ENCODE data around the gene MAP2K5.

MAP2K5 gene

GRCh38 chr15:67821784-67822440 is 279.4 kb downstream of the MAP2K5 start:
- no peak for TF ChIP-seq EZH2 (optimal IDR thresholded peaks at IDR 0.05; ENCODE audit: low read depth, low read length)
- Histone ChIP-seq H3K27me3 (replicated peaks; ENCODE audit: insufficient read depth, low read length) (peaks cover 36% of the 10 kb centered on the region), H2AFZ (ENCODE audit: low read length) (no peak overlapping the region), H3K27ac (ENCODE audit: low read length) (no peak overlapping the region), H3K4me3 (ENCODE audit: low read length) (no peak overlapping the region), H3K4me2 (ENCODE audit: low read depth, low read length) (no peak overlapping the region), H3K9ac (ENCODE audit: low read length) (no peak overlapping the region), H3K9me2 (replicated peaks; ENCODE audit: insufficient read depth, low read length) (no peaks in the 10 kb centered on the region), H4K20me1 (ENCODE audit: insufficient read depth, low read length) (no peaks in the 10 kb centered on the region), H3K36me3 (replicated peaks; ENCODE audit: insufficient read depth, low read length) (no peaks in the 10 kb centered on the region), H3F3A (ENCODE audit: insufficient read depth, low read length) (no peaks in the 10 kb centered on the region), H3K9me3 (replicated peaks; ENCODE audit: insufficient read depth, low read length) (no peaks in the 10 kb centered on the region), H3K79me2 (ENCODE audit: low read length) (no peaks in the 10 kb centered on the region), H3K4me1 (ENCODE audit: low read length) (no peaks in the 10 kb centered on the region)
- no peak for DNase-seq

GRCh38 chr15:67822537-67823313 is 280.2 kb downstream of the MAP2K5 start:
- no peaks in the 10 kb centered on the region for H3K79me2 ChIP-seq (ENCODE audit: low read length)
- peak overlapping the region; percentile 17; the same call in 1 of the 2 replicates for H3K4me3 ChIP-seq (ENCODE audit: low read length)
- no peaks in the 10 kb centered on the region for H3K9me2 ChIP-seq (replicated peaks; ENCODE audit: insufficient read depth, low read length)
- no peaks in the 10 kb centered on the region for H3K9me3 ChIP-seq (replicated peaks; ENCODE audit: insufficient read depth, low read length)
- H3K4me1 ChIP-seq (ENCODE audit: low read length) = no peaks in the 10 kb centered on the region
- H3F3A ChIP-seq (ENCODE audit: insufficient read depth, low read length) = no peaks in the 10 kb centered on the region
- peaks cover 36% of the 10 kb centered on the region for H3K27me3 ChIP-seq (replicated peaks; ENCODE audit: insufficient read depth, low read length)
- 0 out of 2 replicates have a peak overlapping the region, but pooled peaks have one; percentile 27 for H3K4me2 ChIP-seq (ENCODE audit: low read depth, low read length)
- H3K36me3 ChIP-seq (replicated peaks; ENCODE audit: insufficient read depth, low read length) = no peaks in the 10 kb centered on the region
- TF ChIP-seq EZH2 (optimal IDR thresholded peaks at IDR 0.05; ENCODE audit: low read depth, low read length) = no peak
- no peak for TF ChIP-seq CTCF (IDR thresholded peaks at IDR 0.05; ENCODE audit: low read length)
- no peak for TF ChIP-seq EZH2phosphoT487 (IDR thresholded peaks at IDR 0.05; ENCODE audit: low read length)
- H3K9ac ChIP-seq (ENCODE audit: low read length) = no peak overlapping the region
- no peak overlapping the region for H3K27ac ChIP-seq (ENCODE audit: low read length)
- no peaks in the 10 kb centered on the region for H4K20me1 ChIP-seq (ENCODE audit: insufficient read depth, low read length)
- no peak overlapping the region for H2AFZ ChIP-seq (ENCODE audit: low read length)
- no peak for DNase-seq

GRCh38 chr15:67823314-67824196 is 281.1 kb downstream of the MAP2K5 start:
- no peaks in the 10 kb centered on the region for H3F3A ChIP-seq (ENCODE audit: insufficient read depth, low read length)
- no peak overlapping the region for H3K9ac ChIP-seq (ENCODE audit: low read length)
- H3K4me1 ChIP-seq (ENCODE audit: low read length) = no peaks in the 10 kb centered on the region
- no peaks in the 10 kb centered on the region for H4K20me1 ChIP-seq (ENCODE audit: insufficient read depth, low read length)
- H3K4me2 ChIP-seq (ENCODE audit: low read depth, low read length) = 0 out of 2 replicates have a peak overlapping the region, but pooled peaks have one; percentile 26
- H3K9me3 ChIP-seq (replicated peaks; ENCODE audit: insufficient read depth, low read length) = no peaks in the 10 kb centered on the region
- TF ChIP-seq EZH2 (optimal IDR thresholded peaks at IDR 0.05; ENCODE audit: low read depth, low read length) (no peak), CTCF (IDR thresholded peaks at IDR 0.05; ENCODE audit: low read length) (no peak)
- H3K4me3 ChIP-seq (ENCODE audit: low read length) = peak overlapping the region; percentile 18; the same call in 1 of the 2 replicates
- no peak overlapping the region for H2AFZ ChIP-seq (ENCODE audit: low read length)
- DNase-seq = no peak
- no peaks in the 10 kb centered on the region for H3K9me2 ChIP-seq (replicated peaks; ENCODE audit: insufficient read depth, low read length)
- H3K27me3 ChIP-seq (replicated peaks; ENCODE audit: insufficient read depth, low read length) = peaks cover 36% of the 10 kb centered on the region
- no peaks in the 10 kb centered on the region for H3K36me3 ChIP-seq (replicated peaks; ENCODE audit: insufficient read depth, low read length)
- no peak overlapping the region for H3K27ac ChIP-seq (ENCODE audit: low read length)
- no peaks in the 10 kb centered on the region for H3K79me2 ChIP-seq (ENCODE audit: low read length)

Measured in MM.1S (cell line).